SK-N-MC (cell line): Measurements from ENCODE around the gene DCST2.

Experiments used
- EZH2 ChIP-seq: fragments of 200-600 bp; sonication (generic); IDR thresholded peaks from one replicate; pipeline ENCODE4 v1.6.1; 2017; ENCODE audit warnings: antibody characterized with exemption
- POLR2AphosphoS5 ChIP-seq: IDR thresholded peaks from 2 replicates; pipeline ENCODE4 v1.6.1; 2012; ENCODE audit warnings: mild to moderate bottlenecking, low read depth, low read length, borderline replicate concordance

DNA sequence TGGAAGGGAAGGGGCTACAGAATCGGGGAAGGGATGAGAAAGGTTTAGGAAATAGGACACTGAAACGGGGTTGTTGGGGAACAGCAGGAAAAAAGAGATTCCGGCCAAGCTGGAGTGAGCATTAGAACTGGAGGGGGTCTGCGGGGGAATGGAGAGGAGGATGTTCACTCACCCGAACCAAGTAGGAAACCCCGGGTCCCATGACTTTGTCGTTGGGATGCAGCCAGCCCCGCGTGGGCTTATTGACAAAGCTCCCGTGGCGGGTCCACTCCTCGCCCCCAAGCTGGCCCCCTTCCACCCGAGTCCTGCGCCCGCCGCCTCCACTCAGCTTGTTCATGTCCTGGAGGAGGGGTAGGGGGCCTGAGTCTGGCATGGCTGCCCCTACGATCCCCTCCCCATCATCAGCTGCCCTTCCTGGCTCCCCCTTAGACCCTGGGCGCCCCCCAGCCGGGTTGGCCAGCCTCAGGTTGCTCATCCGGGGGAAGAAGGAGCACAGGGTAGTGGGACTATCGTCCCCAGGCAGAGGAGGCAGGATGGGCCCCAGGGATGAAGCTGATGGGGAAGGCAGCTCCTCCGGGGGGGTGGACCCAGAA, 63.6 kb downstream of the DCST2 start:
- no peak for TF ChIP-seq EZH2
- TF ChIP-seq POLR2AphosphoS5 = no peak
